Measurements from ENCODE around the gene CYFIP2.

GRCh38 chr5:157295247-157295646 lies 29.3 kb downstream of the CYFIP2 start:
- TF ChIP-seq CTCF (conservative IDR thresholded peaks at IDR 0.05 in 1 of 2, IDR thresholded peaks at IDR 0.05 in 1 of 2; ENCODE audit: low read depth in 1 of 2, low read length in 2 of 2) (no peak), EZH2 (IDR thresholded peaks at IDR 0.05; ENCODE audit: low read length, missing control alignments) (no peak)

Measured in fibroblast of lung (primary cell).